Bronchial epithelial cell (primary cell): ENCODE results near the gene SMYD1. TPM values are rescaled to one million over a fixed set of nuclear protein-coding genes. Genes with fewer than 3 reads are reported as not detected.
"Not testable (repeated sequence)": the region's sequence is repeated elsewhere in the genome, so short reads cannot be mapped to it uniquely, and the experiment has no call there.

Experiments used
- DNase-seq: peaks from one replicate; pipeline ENCODE4 v3.0.0-alpha.2; 2010; ENCODE audit warnings: low read depth
- FAIRE-seq: peaks from 2 replicates; lab custom pipeline; 2011; peaks lifted over from hg19 to GRCh38; lab: Jason Lieb, UNC
- H3K27me3 ChIP-seq: 2 replicates; pipeline ENCODE4 v1.5.1; 2011; ENCODE audit warnings: low read length; ENCODE audit not compliant: control insufficient read depth, insufficient read depth
- H3K36me3 ChIP-seq: 2 replicates; pipeline ENCODE4 v1.5.1; 2011; ENCODE audit warnings: low read length; ENCODE audit not compliant: control insufficient read depth, insufficient read depth
- H3K4me3 ChIP-seq: 2 replicates; pipeline ENCODE4 v1.5.1; 2011; ENCODE audit warnings: mild to moderate bottlenecking, low read depth, low read length, control low read depth
- CTCF ChIP-seq: IDR thresholded peaks from 2 replicates; pipeline ENCODE4 v1.5.1; 2011; ENCODE audit warnings: mild to moderate bottlenecking, moderate library complexity, low read length, control low read depth, inconsistent platforms; ENCODE audit not compliant: insufficient read depth, severe bottlenecking
- total RNA-seq: library from RNA; depleted of rRNA; stranded (reverse); fragments of >200 nt; gene quantifications from 2 replicates; pipeline ENCODE4 v1.2.1, GENCODE V29; 2014

Gene SMYD1
- not detected in 2 replicates for total RNA-seq

DNA sequence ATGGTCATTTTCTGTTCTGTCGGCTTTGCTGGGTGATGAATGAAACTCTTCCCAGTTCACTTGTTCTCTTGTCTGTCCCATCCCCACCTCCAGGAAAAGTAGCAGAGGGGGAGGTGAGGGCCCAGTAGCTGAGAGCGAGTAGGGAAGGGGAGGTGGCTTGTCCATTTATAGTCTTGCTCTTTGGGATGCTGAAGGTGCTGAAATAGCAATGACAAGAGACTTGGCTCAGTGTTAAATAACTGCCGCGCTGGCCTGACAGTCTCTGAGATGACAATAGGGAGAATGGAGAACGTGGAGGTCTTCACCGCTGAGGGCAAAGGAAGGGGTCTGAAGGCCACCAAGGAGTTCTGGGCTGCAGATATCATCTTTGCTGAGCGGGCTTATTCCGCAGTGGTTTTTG, at the start of gene SMYD1:
Gene SMYD1 (plus strand): TSS at position 228 of the 400 bp plus-strand sequence. CDS start 40 bp downstream, at position 268.
- DNase-seq = no peak
- Histone ChIP-seq H3K4me3 (no peak within 1 kb of the TSS), H3K36me3 (no peaks in the 10 kb centered on the region), H3K27me3 (no peaks in the 10 kb centered on the region)
- no peak for TF ChIP-seq CTCF
- no peak for FAIRE-seq

GRCh38 chr2:88018077-88018805, 49.4 kb upstream of the SMYD1 start:
- H3K4me3 ChIP-seq, FAIRE-seq, H3K36me3 ChIP-seq, H3K27me3 ChIP-seq, DNase-seq: not testable (repeated sequence)

GRCh38 chr2:88018909-88019308, 48.7 kb upstream of the SMYD1 start:
- H3K4me3 ChIP-seq = no peak overlapping the region
- H3K27me3 ChIP-seq = no peaks in the 10 kb centered on the region
- no peak for TF ChIP-seq CTCF
- no peak for FAIRE-seq
- no peak for DNase-seq
- H3K36me3 ChIP-seq = no peaks in the 10 kb centered on the region

- no peak for TF ChIP-seq CTCF
- DNase-seq = no peak
- no peak for FAIRE-seq
- H3K36me3 ChIP-seq = no peaks in the 10 kb centered on the region
- no peaks in the 10 kb centered on the region for H3K27me3 ChIP-seq
- no peak overlapping the region for H3K4me3 ChIP-seq
Measured at GRCh38 chr2:88019985-88020384, 47.6 kb upstream of the SMYD1 start.

- TF ChIP-seq CTCF = no peak
- no peak for DNase-seq
- Histone ChIP-seq H3K27me3 (no peaks in the 10 kb centered on the region), H3K4me3 (no peak overlapping the region), H3K36me3 (no peaks in the 10 kb centered on the region)
- no peak for FAIRE-seq
Measured at GRCh38 chr2:88022669-88022921, 45.0 kb upstream of the SMYD1 start.

DNA sequence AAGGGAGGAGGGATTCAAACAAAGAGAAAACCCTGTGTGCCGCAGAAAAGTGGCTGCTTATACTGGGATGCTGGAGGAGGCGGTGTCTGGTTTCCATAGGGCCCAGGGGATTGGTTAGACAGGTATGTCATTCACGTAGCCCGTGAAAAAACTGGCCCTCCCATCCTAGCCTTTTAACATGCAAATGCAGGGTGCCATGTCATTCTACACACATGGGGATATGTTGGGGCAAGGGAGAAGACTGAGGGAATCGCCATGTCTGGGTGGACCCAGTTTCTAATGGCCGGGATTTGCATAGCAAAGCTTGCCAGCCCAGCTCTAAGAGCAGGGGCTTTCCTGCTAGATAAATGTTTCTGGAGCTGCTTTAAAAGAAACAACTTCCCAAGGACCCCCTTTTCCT, 43.1 kb upstream of the SMYD1 start:
- no peak for DNase-seq
- FAIRE-seq = no peak
- no peak overlapping the region for H3K4me3 ChIP-seq
- H3K27me3 ChIP-seq = no peaks in the 10 kb centered on the region
- H3K36me3 ChIP-seq = no peaks in the 10 kb centered on the region
- no peak for TF ChIP-seq CTCF
